ENCODE results near the gene PAX1. TPM values are rescaled to one million over a fixed set of nuclear protein-coding genes. Genes with fewer than 3 reads are reported as not detected.

Gene PAX1
- total and polyA plus RNA-seq, 7 experiments from 2014 or later: not detected

GRCh38 chr20:21702553-21703470 lies 2.7 kb upstream of the PAX1 start:
- ChIA-PET POLR2A (no interaction called here), CTCF (interaction anchor here (0.6 kb wide), 1 partner anchor 317 kb away, joined by 3 read pairs; no protein-coding TSS in a partner anchor)
- Mint-ChIP-seq H3K27ac (peak overlapping the region in 1 of 9 donors; percentile 23), H3K27me3 (peaks cover 66 to 93% (median 76%) of the 10 kb centered on the region in 5 donors), H3K4me3 (peak overlapping the region in 2 of 10 donors; percentile 6 to 34), H3K4me1 (peaks cover 0 to 19% (median 5%) of the 10 kb centered on the region in 7 donors), H3K36me3 (peaks cover 0 to 3% (median 0%) of the 10 kb centered on the region in 5 donors), H3K9me3 (peaks cover 0 to 6% (median 0%) of the 10 kb centered on the region in 11 donors)
- Histone ChIP-seq H3K4me3 (ENCODE audit: low read length) (no peak overlapping the region), H3K9me3 (ENCODE audit: control insufficient read depth in 2 of 3, low read length in 3 of 3) (no peaks in the 10 kb centered on the region), H3K36me3 (ENCODE audit: control insufficient read depth in 2 of 3, insufficient read depth in 3 of 3, low read length in 3 of 3) (no peaks in the 10 kb centered on the region), H3K4me1 (ENCODE audit: control insufficient read depth in 2 of 2, insufficient read depth in 2 of 2, low read length in 2 of 2) (no peaks in the 10 kb centered on the region), H3K27me3 (ENCODE audit: control insufficient read depth in 2 of 2, insufficient read depth in 2 of 2, low read length in 2 of 2) (no peaks in the 10 kb centered on the region), H3K27ac (ENCODE audit: low read depth, low read length) (no peak overlapping the region)
- ATAC-seq: no peak
- no peak for DNase-seq
- intact Hi-C loops (cut with micrococcal nuclease): loop anchor here in 1 of 2 donors (5.0 to 10.0 kb wide), 2 partner anchors 601 to 1338 kb away; partner anchors contain the start of gene INSM1

GRCh38 chr20:21703717-21704407 lies 1.6 kb upstream of the PAX1 start:
- H3K9me3 ChIP-seq (ENCODE audit: control insufficient read depth in 2 of 3, low read length in 3 of 3): no peaks in the 10 kb centered on the region
- CTCF ChIA-PET: no interaction called here
- Mint-ChIP-seq H3K4me1 (peaks cover 0 to 19% (median 5%) of the 10 kb centered on the region in 7 donors), H3K27ac (no peak overlapping the region), H3K27me3 (peaks cover 66 to 93% (median 78%) of the 10 kb centered on the region in 5 donors), H3K36me3 (peaks cover 0 to 3% (median 0%) of the 10 kb centered on the region in 5 donors), H3K4me3 (peak overlapping the region in 3 of 10 donors; percentile 16 to 41 (median 23)), H3K9me3 (peaks cover 0 to 6% (median 0%) of the 10 kb centered on the region in 11 donors)
- ATAC-seq (no peak), DNase-seq (no peak)
- H3K27ac ChIP-seq (ENCODE audit: low read depth, low read length): no peak overlapping the region
- H3K4me1 ChIP-seq (ENCODE audit: control insufficient read depth in 2 of 2, insufficient read depth in 2 of 2, low read length in 2 of 2): no peaks in the 10 kb centered on the region
- no peak overlapping the region for H3K4me3 ChIP-seq (ENCODE audit: low read length)
- POLR2A ChIA-PET: no interaction called here
- H3K27me3 ChIP-seq (ENCODE audit: control insufficient read depth in 2 of 2, insufficient read depth in 2 of 2, low read length in 2 of 2): peaks cover 0 to 5% of the 10 kb centered on the region in 2 donors
- H3K36me3 ChIP-seq (ENCODE audit: control insufficient read depth in 2 of 3, insufficient read depth in 3 of 3, low read length in 3 of 3): no peaks in the 10 kb centered on the region
- intact Hi-C loops (cut with micrococcal nuclease): loop anchor here in 1 of 2 donors (2.0 to 10.0 kb wide), 3 partner anchors 191 to 1339 kb away; partner anchors contain the start of gene INSM1

GRCh38 chr20:21704408-21705385 lies 767 bp upstream of the PAX1 start:
- Histone ChIP-seq H3K9me3 (ENCODE audit: control insufficient read depth in 2 of 3, low read length in 3 of 3) (no peaks in the 10 kb centered on the region), H3K4me3 (ENCODE audit: low read length) (no peak overlapping the region), H3K27me3 (ENCODE audit: control insufficient read depth in 2 of 2, insufficient read depth in 2 of 2, low read length in 2 of 2) (peaks cover 0 to 5% of the 10 kb centered on the region in 2 donors), H3K36me3 (ENCODE audit: control insufficient read depth in 2 of 3, insufficient read depth in 3 of 3, low read length in 3 of 3) (no peaks in the 10 kb centered on the region), H3K4me1 (ENCODE audit: control insufficient read depth in 2 of 2, insufficient read depth in 2 of 2, low read length in 2 of 2) (no peaks in the 10 kb centered on the region), H3K27ac (ENCODE audit: low read depth, low read length) (no peak overlapping the region)
- Mint-ChIP-seq H3K4me1 (peaks cover 0 to 19% (median 5%) of the 10 kb centered on the region in 7 donors), H3K27ac (peak overlapping the region in 1 of 9 donors; percentile 77), H3K27me3 (peaks cover 61 to 92% (median 71%) of the 10 kb centered on the region in 5 donors), H3K36me3 (peaks cover 0 to 3% (median 0%) of the 10 kb centered on the region in 5 donors), H3K4me3 (peak overlapping the region in 2 of 10 donors; percentile 30 to 35), H3K9me3 (peaks cover 0 to 6% (median 0%) of the 10 kb centered on the region in 11 donors)
- ChIA-PET POLR2A (no interaction called here), CTCF (no interaction called here)
- no peak for ATAC-seq
- intact Hi-C loops (cut with micrococcal nuclease): loop anchor here in 1 of 2 donors (2.0 to 10.0 kb wide), 4 partner anchors 192 to 1340 kb away; partner anchors contain the start of genes FOXA2 and INSM1
- no peak for DNase-seq

- Histone ChIP-seq H3K4me3 (ENCODE audit: low read length) (no peak overlapping the region), H3K27ac (ENCODE audit: low read depth, low read length) (no peak overlapping the region), H3K9me3 (ENCODE audit: control insufficient read depth in 2 of 3, low read length in 3 of 3) (no peaks in the 10 kb centered on the region), H3K4me1 (ENCODE audit: control insufficient read depth in 2 of 2, insufficient read depth in 2 of 2, low read length in 2 of 2) (no peaks in the 10 kb centered on the region), H3K27me3 (ENCODE audit: control insufficient read depth in 2 of 2, insufficient read depth in 2 of 2, low read length in 2 of 2) (peaks cover 0 to 9% of the 10 kb centered on the region in 2 donors), H3K36me3 (ENCODE audit: control insufficient read depth in 2 of 3, insufficient read depth in 3 of 3, low read length in 3 of 3) (no peaks in the 10 kb centered on the region)
- peaks cover 0 to 4% (median 0%) of the 10 kb centered on the region in 11 donors for H3K9me3 Mint-ChIP-seq
- H3K36me3 Mint-ChIP-seq: peaks cover 0 to 3% (median 0%) of the 10 kb centered on the region in 5 donors
- H3K4me3 Mint-ChIP-seq: no peak overlapping the region
- intact Hi-C loops (cut with micrococcal nuclease): loop anchor here in 1 of 2 donors (5.0 to 10.0 kb wide), 2 partner anchors 876 to 1342 kb away; partner anchors contain the start of genes FOXA2 and INSM1
- H3K4me1 Mint-ChIP-seq: peaks cover 0 to 17% (median 5%) of the 10 kb centered on the region in 7 donors
- DNase-seq (no peak), ATAC-seq (no peak)
- H3K27me3 Mint-ChIP-seq: peaks cover 59 to 86% (median 66%) of the 10 kb centered on the region in 5 donors
- no peak overlapping the region for H3K27ac Mint-ChIP-seq
- ChIA-PET POLR2A (no interaction called here), CTCF (no interaction called here)
These were observed 1.1 kb downstream of the PAX1 start for GRCh38 chr20:21706261-21707195.

- H3K27ac ChIP-seq (ENCODE audit: low read depth, low read length): no peak overlapping the region
- ATAC-seq (no peak), DNase-seq (no peak)
- H3K4me1 Mint-ChIP-seq: peaks cover 0 to 15% (median 5%) of the 10 kb centered on the region in 7 donors
- H3K27ac Mint-ChIP-seq: no peak overlapping the region
- peaks cover 0 to 3% (median 0%) of the 10 kb centered on the region in 5 donors for H3K36me3 Mint-ChIP-seq
- intact Hi-C loops (cut with micrococcal nuclease): loop anchor here in 1 of 2 donors (5.0 to 10.0 kb wide), 2 partner anchors 875 to 1342 kb away; partner anchors contain the start of genes FOXA2 and INSM1
- ChIA-PET CTCF (no interaction called here), POLR2A (no interaction called here)
- H3K4me3 Mint-ChIP-seq: no peak overlapping the region
- H3K27me3 ChIP-seq (ENCODE audit: control insufficient read depth in 2 of 2, insufficient read depth in 2 of 2, low read length in 2 of 2): peaks cover 0 to 9% of the 10 kb centered on the region in 2 donors
- H3K9me3 ChIP-seq (ENCODE audit: control insufficient read depth in 2 of 3, low read length in 3 of 3): no peaks in the 10 kb centered on the region
- peaks cover 0 to 4% (median 0%) of the 10 kb centered on the region in 11 donors for H3K9me3 Mint-ChIP-seq
- H3K36me3 ChIP-seq (ENCODE audit: control insufficient read depth in 2 of 3, insufficient read depth in 3 of 3, low read length in 3 of 3): no peaks in the 10 kb centered on the region
- no peaks in the 10 kb centered on the region for H3K4me1 ChIP-seq (ENCODE audit: control insufficient read depth in 2 of 2, insufficient read depth in 2 of 2, low read length in 2 of 2)
- no peak overlapping the region for H3K4me3 ChIP-seq (ENCODE audit: low read length)
- peaks cover 52 to 84% (median 61%) of the 10 kb centered on the region in 5 donors for H3K27me3 Mint-ChIP-seq
These were observed 1.8 kb downstream of the PAX1 start for GRCh38 chr20:21707267-21707666.

All from naive thymus-derived CD4-positive, alpha-beta T cell (primary cell).